Omental fat pad (tissue), 4 donors: Measurements from ENCODE around the gene SPP1. TPM values are rescaled to one million over a fixed set of nuclear protein-coding genes. Genes with fewer than 3 reads are reported as not detected.
"Not testable (repeated sequence)": the region's sequence is repeated elsewhere in the genome, so short reads cannot be mapped to it uniquely, and the experiment has no call there.

Experiments used
- ATAC-seq: fragments of 150-250 bp; one replicate; pipeline ENCODE4 v1.9.1; 2016; ENCODE audit warnings: mild to moderate bottlenecking, moderate library complexity; ENCODE audit not compliant: low FRiP score
- DNase-seq: peaks from one replicate; pipeline ENCODE4 v3.0.0-alpha.2; 2019; ENCODE audit warnings: low spot score
- total RNA-seq, 4 donors: library from RNA; depleted of rRNA; stranded (reverse); fragments of >200 nt; gene quantifications; one replicate each; pipeline ENCODE4 v1.1.0, GENCODE V29; 2016
- TF ChIP-seq, protein P1 (sequence below), 3 donors: fragments of 450-650 bp; IDR thresholded peaks; one replicate each; pipeline ENCODE4 v1.5.1; 2016 to 2017; ENCODE audit warnings: antibody characterized with exemption in 3 of 3, mild to moderate bottlenecking in 3 of 3, moderate library complexity in 2 of 3

SPP1 gene
- total RNA-seq, 4 donors from 2014 or later: 7.9 to 1,073 (median 45.8) TPM

DNA sequence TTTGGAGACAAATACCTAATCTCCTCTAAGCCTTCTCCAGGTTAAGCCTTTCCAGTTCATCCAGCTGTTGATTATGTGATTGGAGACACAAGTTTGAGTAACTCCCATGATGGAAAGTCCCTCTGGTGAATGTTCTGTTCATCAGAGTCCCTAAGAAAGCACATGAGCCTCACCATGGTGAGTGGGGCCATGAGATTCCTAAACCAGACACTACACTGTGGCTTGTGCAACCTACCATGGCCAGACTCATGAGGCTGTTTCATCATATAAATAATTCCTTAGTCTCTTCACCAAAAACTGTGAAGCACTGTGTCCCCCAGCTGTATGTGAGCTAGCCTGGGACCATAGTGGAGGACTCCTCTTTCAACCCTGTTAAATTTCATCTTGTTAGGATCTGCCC is 46.3 kb downstream of the SPP1 start:
- TF ChIP-seq, protein P1, sequence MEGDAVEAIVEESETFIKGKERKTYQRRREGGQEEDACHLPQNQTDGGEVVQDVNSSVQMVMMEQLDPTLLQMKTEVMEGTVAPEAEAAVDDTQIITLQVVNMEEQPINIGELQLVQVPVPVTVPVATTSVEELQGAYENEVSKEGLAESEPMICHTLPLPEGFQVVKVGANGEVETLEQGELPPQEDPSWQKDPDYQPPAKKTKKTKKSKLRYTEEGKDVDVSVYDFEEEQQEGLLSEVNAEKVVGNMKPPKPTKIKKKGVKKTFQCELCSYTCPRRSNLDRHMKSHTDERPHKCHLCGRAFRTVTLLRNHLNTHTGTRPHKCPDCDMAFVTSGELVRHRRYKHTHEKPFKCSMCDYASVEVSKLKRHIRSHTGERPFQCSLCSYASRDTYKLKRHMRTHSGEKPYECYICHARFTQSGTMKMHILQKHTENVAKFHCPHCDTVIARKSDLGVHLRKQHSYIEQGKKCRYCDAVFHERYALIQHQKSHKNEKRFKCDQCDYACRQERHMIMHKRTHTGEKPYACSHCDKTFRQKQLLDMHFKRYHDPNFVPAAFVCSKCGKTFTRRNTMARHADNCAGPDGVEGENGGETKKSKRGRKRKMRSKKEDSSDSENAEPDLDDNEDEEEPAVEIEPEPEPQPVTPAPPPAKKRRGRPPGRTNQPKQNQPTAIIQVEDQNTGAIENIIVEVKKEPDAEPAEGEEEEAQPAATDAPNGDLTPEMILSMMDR (IDR thresholded peaks at IDR 0.05): no peak
- ATAC-seq (peak; percentile 60), DNase-seq (no peak)

DNA sequence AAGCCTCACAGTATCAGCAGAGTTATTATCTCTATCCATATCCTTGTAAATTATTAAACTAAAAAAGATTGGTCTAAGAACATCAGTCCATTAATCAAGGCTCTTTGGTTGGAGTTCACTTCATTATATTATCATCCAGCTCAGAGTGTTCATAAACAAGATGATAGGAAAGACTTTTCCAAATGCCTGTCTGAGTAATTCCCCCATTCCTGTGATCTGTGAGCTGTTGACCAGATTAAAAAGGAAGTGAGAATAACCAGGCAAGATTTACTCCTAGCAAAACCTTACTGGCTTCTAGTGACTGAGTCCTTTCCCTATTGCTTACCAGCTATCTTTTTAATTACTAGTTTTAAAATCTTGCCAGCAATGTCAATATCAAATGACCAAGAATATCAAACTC is 46.8 kb downstream of the SPP1 start:
- ATAC-seq (peak; percentile 45), DNase-seq (no peak)
- TF ChIP-seq, protein P1 (IDR thresholded peaks at IDR 0.05): no peak

DNA sequence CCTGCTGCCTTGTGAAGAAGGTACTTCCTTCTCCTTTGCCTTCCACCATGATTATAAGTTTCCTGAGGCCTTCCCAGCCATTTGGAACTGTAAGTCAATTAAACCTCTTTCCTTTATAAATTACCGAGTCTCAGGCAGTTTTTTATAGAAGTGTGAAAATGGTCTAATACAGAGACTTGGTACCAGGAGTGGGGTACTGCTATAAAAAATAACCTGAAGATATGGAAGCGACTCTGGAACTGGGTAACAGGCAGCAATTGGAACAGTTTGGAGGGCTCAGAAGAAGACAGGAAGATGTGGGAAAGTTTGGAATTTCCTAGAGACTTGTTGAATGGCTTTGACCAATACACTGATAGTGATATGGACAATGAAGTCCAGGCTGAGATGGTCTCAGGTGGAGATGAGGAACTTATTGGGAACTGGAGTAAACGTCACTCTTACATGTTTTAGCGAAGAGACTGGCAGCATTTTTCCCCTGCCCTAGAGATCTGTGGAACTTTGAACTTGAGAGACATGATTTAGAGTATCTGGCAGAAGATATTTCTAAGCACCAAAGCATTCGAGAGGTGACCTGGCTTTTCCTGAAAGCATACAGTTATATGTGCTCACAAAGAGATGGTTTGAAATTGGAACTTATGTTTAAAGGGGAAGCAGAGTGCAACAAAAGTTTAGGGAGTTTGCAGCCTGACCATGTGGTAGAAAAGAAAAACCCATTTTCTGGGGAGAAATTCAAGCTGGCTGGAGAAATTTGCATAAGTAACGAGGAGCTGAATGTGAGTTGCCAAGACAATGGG is 50.6 kb downstream of the SPP1 start:
- DNase-seq, ATAC-seq: not testable (repeated sequence)

DNA sequence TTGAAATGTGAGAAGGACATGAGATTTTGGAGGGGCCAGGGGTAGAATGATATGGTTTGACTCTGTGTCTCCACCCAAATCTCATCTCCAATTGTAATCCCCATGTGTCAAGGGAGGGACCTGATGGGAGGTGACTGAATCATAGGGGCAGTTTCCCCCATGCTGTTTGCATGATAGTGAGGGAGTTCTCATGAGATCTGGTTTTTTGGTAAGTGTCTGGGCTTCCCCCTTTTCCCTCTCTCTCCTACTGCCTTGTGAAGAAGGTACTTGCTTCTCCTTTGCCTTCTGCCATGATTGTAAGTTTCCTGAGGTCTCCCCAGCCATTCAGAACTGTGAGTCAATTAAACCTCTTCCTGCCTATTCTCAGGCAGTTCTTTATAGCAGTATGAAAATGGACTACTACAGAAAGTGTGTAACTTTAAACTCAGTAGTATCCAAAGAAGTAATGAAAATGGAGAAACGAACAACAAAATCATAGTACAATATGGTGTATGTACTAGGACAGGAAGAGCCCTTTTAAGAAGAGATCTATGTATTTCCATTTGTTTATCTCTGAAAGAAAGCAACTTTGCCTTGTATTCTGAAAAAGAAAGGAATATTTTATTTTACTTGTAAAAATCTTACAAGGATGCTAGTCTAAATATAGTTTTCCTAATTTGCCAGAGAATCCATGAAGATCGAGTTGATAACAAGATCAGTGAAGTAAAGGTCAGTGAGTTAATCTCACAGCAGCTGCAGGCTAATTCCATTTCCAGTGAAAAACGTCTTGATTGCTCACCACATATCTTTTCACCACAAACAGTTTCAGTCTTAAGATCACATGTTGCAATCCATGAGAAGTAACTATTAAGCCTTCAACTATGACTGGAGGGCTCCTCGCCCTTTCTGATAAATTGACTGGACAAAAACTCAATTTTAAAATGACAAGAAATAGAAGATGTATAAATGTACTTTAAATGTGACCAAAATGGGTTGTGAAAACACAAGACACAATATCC is 52.4 kb downstream of the SPP1 start:
- TF ChIP-seq, protein P1 (IDR thresholded peaks at IDR 0.05): no peak
- DNase-seq: no peak
- ATAC-seq: peak; percentile 76

DNA sequence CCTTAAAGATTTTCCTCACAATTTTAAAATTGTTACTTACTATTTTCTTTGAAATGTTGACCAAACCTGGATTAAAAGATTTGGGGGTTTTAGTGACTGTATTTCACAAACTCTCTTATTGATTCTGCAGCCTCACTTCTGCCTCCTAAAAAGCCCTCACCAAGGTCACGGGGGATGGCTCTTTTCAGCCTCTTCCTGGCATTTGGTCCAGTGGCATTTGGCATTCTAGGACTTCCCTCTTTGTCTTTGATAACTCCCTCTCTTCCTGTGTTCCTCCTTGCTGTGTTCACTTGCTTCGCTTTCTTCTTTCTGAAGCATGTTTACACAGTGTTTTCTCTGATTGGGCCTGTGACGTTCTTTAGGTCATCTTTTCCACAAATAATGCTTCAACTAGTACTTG is 53.4 kb downstream of the SPP1 start:
- TF ChIP-seq, protein P1 (IDR thresholded peaks at IDR 0.05): no peak
- DNase-seq (no peak), ATAC-seq (no peak)

DNA sequence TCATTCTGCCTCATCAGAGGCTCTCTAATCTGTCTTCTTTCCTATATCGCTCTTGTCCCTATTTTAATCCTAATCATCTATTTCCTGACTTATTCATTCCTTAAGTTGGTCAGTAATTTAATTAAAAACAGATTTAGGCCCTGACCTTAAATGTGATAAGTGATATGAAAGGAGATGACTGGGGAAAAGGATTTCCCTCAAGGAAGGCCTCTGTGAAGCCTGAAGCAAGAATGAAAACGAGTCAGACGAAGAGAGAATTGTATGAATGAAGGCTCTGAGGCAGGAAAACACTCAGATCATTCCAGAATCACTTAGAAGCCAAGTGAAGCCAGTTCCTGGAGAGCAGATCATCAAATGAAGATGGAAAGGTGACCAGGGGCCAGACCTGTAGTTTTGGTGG is 54.0 kb downstream of the SPP1 start:
- ATAC-seq (no peak), DNase-seq (no peak)
- TF ChIP-seq, protein P1 (IDR thresholded peaks at IDR 0.05): no peak

DNA sequence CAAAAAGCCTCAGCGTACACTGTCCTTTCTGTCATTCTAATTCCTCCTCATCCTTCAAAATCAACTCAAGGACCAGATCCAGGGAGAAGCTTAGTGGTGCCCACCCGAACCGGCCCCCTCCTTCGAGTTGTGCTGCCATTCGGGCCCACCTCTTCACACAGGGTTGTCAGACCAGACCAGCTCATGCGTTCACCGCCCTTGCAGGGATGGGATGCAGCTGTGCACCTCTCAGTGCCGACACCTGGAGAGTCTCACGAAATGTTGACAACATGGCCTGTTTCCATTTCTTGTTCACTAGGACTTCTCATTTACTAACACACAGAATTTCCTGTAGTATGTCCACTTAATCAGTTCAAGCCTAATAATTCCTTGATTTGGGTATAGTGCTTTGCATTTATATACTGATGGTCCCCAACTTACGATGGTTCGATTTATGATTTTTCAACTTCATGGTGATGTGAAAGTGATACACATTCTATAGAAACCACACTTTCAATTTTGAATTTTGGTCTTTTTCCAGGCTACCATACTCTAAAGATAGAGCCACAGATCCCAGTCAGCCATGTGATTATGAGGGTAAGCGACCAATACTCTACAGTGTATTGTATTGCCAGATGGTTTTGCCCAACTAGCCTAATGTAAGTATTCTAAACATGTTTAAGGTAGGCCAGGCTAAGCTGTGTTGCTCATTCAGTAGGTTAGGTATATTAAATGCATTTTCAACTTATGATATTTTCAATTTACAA is 55.2 kb downstream of the SPP1 start:
- DNase-seq (no peak), ATAC-seq (no peak)
- TF ChIP-seq, protein P1 (IDR thresholded peaks at IDR 0.05): no peak
